B cell (primary cell): ENCODE measurements around the gene NDUFS5. TPM values are rescaled to one million over a fixed set of nuclear protein-coding genes. Genes with fewer than 3 reads are reported as not detected.
"Not testable (repeated sequence)": the region's sequence is repeated elsewhere in the genome, so short reads cannot be mapped to it uniquely, and the experiment has no call there.

Experiments used
- ATAC-seq: fragments of 200-7000 bp; cut with Tn5 transposase; one replicate; pipeline ENCODE4 v1.10.0; 2021; ENCODE audit warnings: low read depth, mild to moderate bottlenecking, moderate number of reproducible peaks, moderate library complexity
- CTCF ChIA-PET: fragments of 350-600 bp; sonication (Branson Sonifier 250); formaldehyde crosslinking; loops from one replicate; lab custom pipeline; 2021; ENCODE audit warnings: antibody characterized with exemption, inconsistent platforms; lab: Charles Lee
- POLR2A ChIA-PET: fragments of 350-600 bp; sonication (Branson Sonifier 250); formaldehyde crosslinking; loops from one replicate; lab custom pipeline; 2021; ENCODE audit warnings: antibody characterized with exemption; lab: Charles Lee
- DNase-seq: peaks from one replicate; pipeline ENCODE4 v3.0.0; 2013
- H2AFZ ChIP-seq: 2 replicates; pipeline ENCODE4 v1.6.1; 2012; ENCODE audit warnings: mild to moderate bottlenecking, low read depth, low read length; ENCODE audit not compliant: insufficient read depth, poor library complexity, severe bottlenecking
- H3K27ac ChIP-seq, 2 donors: 1 replicate in 1 of 2; 2 replicates in 1 of 2; pipeline ENCODE4 v1.5.1; 2012 to 2013; ENCODE audit warnings: low read length in 2 of 2, mild to moderate bottlenecking in 2 of 2, moderate library complexity in 1 of 2
- H3K27me3 ChIP-seq, 4 experiments: fragments of 200-600 bp in 1 of 4; sonication (generic) in 1 of 4; replicated peaks in 1 of 4; 1 replicate in 2 of 4; 2 replicates in 2 of 4; pipeline versions ENCODE4 v1.6.1 to v1.7.0; 2013 to 2016; ENCODE audit warnings: low read length in 3 of 4, mild to moderate bottlenecking in 2 of 4, mixed read lengths in 1 of 4, moderate library complexity in 1 of 4; ENCODE audit not compliant: insufficient read depth in 4 of 4, control insufficient read depth in 3 of 4; ENCODE audit errors: control extremely low read depth in 1 of 4
- H3K36me3 ChIP-seq, 2 experiments: replicated peaks in 1 of 2; 1 replicate in 1 of 2; 2 replicates in 1 of 2; pipeline versions ENCODE4 v1.6.1 to v1.7.1; 2013; ENCODE audit warnings: low read length in 1 of 2; ENCODE audit not compliant: insufficient read depth in 2 of 2, control insufficient read depth in 1 of 2; ENCODE audit errors: control extremely low read depth in 1 of 2, extremely low read depth in 1 of 2
- H3K4me1 ChIP-seq, 2 donors: fragments of 200-600 bp in 1 of 2; sonication (generic) in 1 of 2; 1 replicate in 1 of 2; 2 replicates in 1 of 2; pipeline versions ENCODE4 v1.5.1 to v1.6.1; 2013 to 2017; ENCODE audit warnings: low read length in 2 of 2; ENCODE audit not compliant: control insufficient read depth in 2 of 2, insufficient read depth in 2 of 2
- H3K4me2 ChIP-seq: replicated peaks from 2 replicates; pipeline ENCODE3; 2012; ENCODE audit warnings: mild to moderate bottlenecking, low read depth, low read length; ENCODE audit not compliant: poor library complexity, severe bottlenecking
- H3K4me3 ChIP-seq, 5 experiments: fragments of 200-600 bp in 1 of 5; sonication (generic) in 1 of 5; 1 replicate in 3 of 5; 2 replicates in 2 of 5; pipeline versions ENCODE4 v1.5.1 to v1.7.0; 2011 to 2016; ENCODE audit warnings: low read length in 4 of 5, mild to moderate bottlenecking in 4 of 5, low read depth in 2 of 5, control low read depth in 1 of 5, moderate library complexity in 1 of 5; ENCODE audit not compliant: insufficient read depth in 1 of 5; ENCODE audit errors: control extremely low read depth in 1 of 5, extremely low read depth in 1 of 5
- H3K79me2 ChIP-seq: fragments of 200-600 bp; sonication (generic); one replicate; pipeline ENCODE4 v1.6.0; 2016; ENCODE audit warnings: low read length; ENCODE audit not compliant: control insufficient read depth, insufficient read depth
- H3K9ac ChIP-seq: fragments of 200-600 bp; sonication (generic); 2 replicates; pipeline ENCODE4 v1.6.1; 2017; ENCODE audit warnings: mild to moderate bottlenecking, low read length, moderate library complexity
- H3K9me3 ChIP-seq, 3 donors: one replicate each; pipeline versions ENCODE4 v1.6.1 to v1.7.1; 2013; ENCODE audit warnings: low read length in 2 of 3; ENCODE audit not compliant: control insufficient read depth in 2 of 3, insufficient read depth in 1 of 3; ENCODE audit errors: control extremely low read depth in 1 of 3
- H4K20me1 ChIP-seq: 2 replicates; pipeline ENCODE4 v1.6.0; 2012; ENCODE audit warnings: mild to moderate bottlenecking, low read length; ENCODE audit not compliant: insufficient read depth, control insufficient read depth, poor library complexity, severe bottlenecking
- H3K27ac Mint-ChIP-seq: one replicate; pipeline ENCODE4 v1.8.0; 2021; ENCODE audit warnings: mixed read lengths
- H3K27me3 Mint-ChIP-seq: one replicate; pipeline ENCODE4 v1.8.0; 2021; ENCODE audit warnings: mixed read lengths
- H3K4me1 Mint-ChIP-seq: one replicate; pipeline ENCODE4 v1.8.0; 2021; ENCODE audit warnings: mixed read lengths
- H3K4me3 Mint-ChIP-seq: one replicate; pipeline ENCODE4 v1.8.0; 2021; ENCODE audit warnings: mixed read lengths
- H3K9me3 Mint-ChIP-seq: one replicate; pipeline ENCODE4 v1.8.0; 2022; ENCODE audit warnings: mixed read lengths; ENCODE audit not compliant: insufficient read depth
- CTCF ChIP-seq: fragments of 200-600 bp; IDR thresholded peaks from one replicate; pipeline ENCODE4 v1.8.0; 2022; ENCODE audit warnings: antibody characterized with exemption, mild to moderate bottlenecking
- EZH2 ChIP-seq: IDR thresholded peaks from 2 replicates; pipeline ENCODE4 v1.6.1; 2012; ENCODE audit warnings: borderline replicate concordance, low read depth, mild to moderate bottlenecking, moderate library complexity, low read length; ENCODE audit not compliant: insufficient read depth, poor library complexity, severe bottlenecking
- WGBS: methylation state at CpG from one replicate; pipeline ENCODE4 v1.1.5; 2013; ENCODE audit warnings: missing lambda C conversion rate; ENCODE audit not compliant: insufficient coverage; 5-methylcytosine and 5-hydroxymethylcytosine counted together
- intact Hi-C: fragments of 100-400 bp; cut with micrococcal nuclease; formaldehyde crosslinking; loops from one replicate; pipeline ENCODE4 v1.10.0; 2022
- polyA plus RNA-seq: library from polyadenylated mRNA; depleted of rRNA; stranded (reverse); fragments of >200 nt; gene quantifications from 2 replicates; pipeline ENCODE4 v1.2.3, GENCODE V29; 2012
- total RNA-seq, 2 donors: library from RNA; stranded (reverse); fragments of 120-200 nt in 1 of 2; gene quantifications; 1 replicate in 1 of 2; 2 replicates in 1 of 2; pipeline versions ENCODE4 v1.2.3 to v1.2.4, GENCODE V29; 2013 to 2022

NDUFS5 gene
- total and polyA plus RNA-seq, 2 donors (not counting 1 experiment from before 2014, with no cell fraction given), result 55.8 to 85.5 TPM

DNA sequence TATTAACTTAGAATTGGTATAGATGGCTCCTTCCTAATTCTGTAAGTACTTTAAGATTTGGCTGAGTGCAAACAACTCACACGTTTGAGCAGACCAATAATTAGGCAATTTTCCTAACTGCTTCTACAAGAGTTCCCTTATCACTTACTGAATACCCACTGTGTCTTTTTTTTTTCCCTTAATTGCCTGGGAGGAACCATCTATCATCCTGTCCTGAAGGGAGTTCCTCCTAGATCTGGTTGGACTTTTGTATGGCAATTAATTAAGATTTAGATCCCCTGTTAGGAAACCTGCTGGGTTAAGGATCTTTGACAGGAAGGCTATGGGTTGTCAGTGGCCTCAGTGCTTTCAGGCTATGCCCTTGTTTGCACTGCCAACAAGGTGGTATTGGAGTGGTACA is 46.8 kb upstream of the NDUFS5 start:
- H3K4me1 Mint-ChIP-seq, H3K79me2 ChIP-seq, H3K27me3 Mint-ChIP-seq, H3K4me2 ChIP-seq, intact Hi-C loops, H2AFZ ChIP-seq, DNase-seq, H3K27ac Mint-ChIP-seq, ATAC-seq, H3K27ac ChIP-seq, H3K27me3 ChIP-seq, H3K36me3 ChIP-seq, H3K4me3 ChIP-seq, H3K4me1 ChIP-seq, H3K4me3 Mint-ChIP-seq, CTCF ChIA-PET, H3K9ac ChIP-seq, H3K9me3 Mint-ChIP-seq, H4K20me1 ChIP-seq: not testable (repeated sequence)
- POLR2A ChIA-PET, result interaction anchor here (0.6 kb wide), 1 partner anchor 430 kb away, joined by 3 read pairs; no protein-coding TSS in a partner anchor
- H3K9me3 ChIP-seq, result peaks cover 0 to 17% (median 0%) of the 10 kb centered on the region in 3 donors
- no CpG with 5 or more reads among the region's 1 CpG for WGBS

GRCh38 chr1:38989979-38990378 is 36.2 kb upstream of the NDUFS5 start:
- Histone ChIP-seq H3K36me3 (peaks cover 0 to under 1% of the 10 kb centered on the region in 2 experiments), H3K27ac (peak overlapping the region; percentile 86 to 95)
- CTCF ChIA-PET, result interaction anchor here (1.3 kb wide), 1 partner anchor 109 kb away, joined by 3 read pairs; no protein-coding TSS in a partner anchor

More at GRCh38 chr1:38989979-38990378, 36.2 kb upstream of the NDUFS5 start:
- H3K4me1 ChIP-seq, result peaks cover 19 to 22% of the 10 kb centered on the region in 2 donors
- ATAC-seq, result no peak
- peaks cover 48% of the 10 kb centered on the region for H3K79me2 ChIP-seq
- peak overlapping the region; percentile 84 for H2AFZ ChIP-seq
- Mint-ChIP-seq H3K27me3 (peaks cover 8% of the 10 kb centered on the region), H3K4me1 (peaks cover 25% of the 10 kb centered on the region), H3K27ac (peak overlapping the region; percentile 89), H3K4me3 (peak overlapping the region; percentile 89), H3K9me3 (no peaks in the 10 kb centered on the region)
- POLR2A ChIA-PET, result no interaction called here
- no peak overlapping the region for H3K9ac ChIP-seq
- no peak overlapping the region for H3K4me3 ChIP-seq
- no peaks in the 10 kb centered on the region for H3K9me3 ChIP-seq
- no peak for DNase-seq
- TF ChIP-seq EZH2 (no peak), CTCF (no peak)
- peaks cover 39% of the 10 kb centered on the region for H4K20me1 ChIP-seq
- intact Hi-C loops, result loop anchor here (1.0 kb wide), 1 partner anchor 131 kb away; the partner anchor contains the start of gene RRAGC
- no CpG with 5 or more reads among the region's 2 CpGs for WGBS
- H3K27me3 ChIP-seq, result peaks cover 0 to 9% (median 0%) of the 10 kb centered on the region in 4 experiments
- H3K4me2 ChIP-seq, result peak overlapping the region; percentile 88
